ENCODE data around the gene CDH23.

Gene CDH23

GRCh38 chr10:71408436-71409225 lies 11.9 kb downstream of the CDH23 start:
- TF ChIP-seq GATA3 (IDR thresholded peaks at IDR 0.05; ENCODE audit: low read depth, low read length): no peak
- no peak for TF ChIP-seq GATA2 (IDR thresholded peaks at IDR 0.05; ENCODE audit: low read depth, low read length)

DNA sequence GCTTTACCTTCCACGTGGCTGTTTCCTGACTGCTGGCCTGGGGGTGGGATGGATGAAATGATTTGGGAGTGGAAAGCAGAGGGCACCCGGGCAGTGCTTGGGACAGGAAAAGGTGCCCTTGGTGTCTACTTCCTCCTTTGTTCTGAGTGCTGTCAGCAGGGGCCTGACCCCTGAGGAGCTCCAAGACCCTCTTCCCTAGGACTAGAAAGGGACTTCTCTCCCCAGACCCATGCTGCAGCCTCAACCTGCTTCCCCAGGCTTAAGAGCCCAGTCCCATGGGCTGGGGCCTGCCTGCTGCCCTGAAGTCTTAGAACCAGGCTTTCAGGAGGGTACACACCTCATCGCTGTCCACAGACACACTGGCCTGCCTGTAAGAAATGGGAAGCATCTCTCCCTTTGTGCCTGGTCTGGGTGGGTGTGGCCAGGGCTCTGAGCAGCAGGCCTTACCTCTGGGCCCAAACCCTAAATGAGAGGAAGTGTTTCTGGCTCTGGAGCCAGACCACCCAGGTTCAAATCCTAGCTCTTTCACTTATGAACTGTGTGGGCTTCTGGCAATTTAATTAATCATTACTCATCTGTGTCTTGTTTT lies 12.9 kb downstream of the CDH23 start:
- TF ChIP-seq GATA3 (IDR thresholded peaks at IDR 0.05; ENCODE audit: low read depth, low read length): no peak
- no peak for TF ChIP-seq GATA2 (IDR thresholded peaks at IDR 0.05; ENCODE audit: low read depth, low read length)

GRCh38 chr10:71413581-71413980 lies 16.9 kb downstream of the CDH23 start:
- TF ChIP-seq GATA3 (IDR thresholded peaks at IDR 0.05; ENCODE audit: low read depth, low read length) (no peak), GATA2 (IDR thresholded peaks at IDR 0.05; ENCODE audit: low read depth, low read length) (no peak)

DNA sequence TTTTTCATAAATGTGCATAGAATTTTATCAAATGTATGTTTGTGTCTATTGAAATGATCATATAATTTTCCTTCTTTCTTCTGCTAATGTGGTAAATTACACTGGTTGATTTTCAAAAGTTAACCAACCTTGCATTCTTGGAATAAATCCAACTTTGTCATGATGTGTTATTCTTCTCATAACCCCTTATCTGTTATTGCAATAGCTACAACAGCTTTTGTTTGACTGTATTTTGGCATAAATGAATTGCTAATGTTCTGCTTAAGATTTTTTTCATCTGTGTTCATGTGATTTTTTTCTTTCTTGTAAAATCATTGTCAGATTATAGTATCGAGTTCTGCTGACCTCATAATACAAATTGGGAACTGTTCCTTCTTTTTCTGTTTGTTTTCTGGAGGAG lies 17.6 kb downstream of the CDH23 start:
- TF ChIP-seq GATA2 (IDR thresholded peaks at IDR 0.05; ENCODE audit: low read depth, low read length) (no peak), GATA3 (IDR thresholded peaks at IDR 0.05; ENCODE audit: low read depth, low read length) (no peak)

- TF ChIP-seq GATA2 (IDR thresholded peaks at IDR 0.05; ENCODE audit: low read depth, low read length) (no peak), GATA3 (IDR thresholded peaks at IDR 0.05; ENCODE audit: low read depth, low read length) (no peak)
These were observed 22.4 kb downstream of the CDH23 start for GRCh38 chr10:71419002-71419540.

DNA sequence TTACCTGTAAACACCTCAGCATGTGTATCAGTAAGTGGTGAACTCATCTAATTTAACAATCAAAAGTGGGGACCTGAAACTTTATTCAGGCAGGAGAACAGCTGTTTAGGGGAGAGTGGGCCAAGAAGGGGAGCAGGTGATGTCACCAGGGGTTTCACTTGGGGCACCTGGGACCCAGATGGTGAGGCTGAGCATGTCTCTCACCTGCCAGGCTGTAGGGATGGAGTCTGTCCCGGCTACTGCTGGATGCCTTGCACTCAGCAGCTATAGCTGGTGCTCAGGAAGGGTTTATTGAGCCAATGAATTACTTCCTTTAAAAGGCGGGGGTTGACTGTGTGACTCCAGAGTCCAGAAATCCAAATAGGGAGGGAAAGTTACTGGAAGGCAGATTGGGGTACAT lies 23.0 kb downstream of the CDH23 start:
- TF ChIP-seq GATA2 (IDR thresholded peaks at IDR 0.05; ENCODE audit: low read depth, low read length): no peak
- no peak for TF ChIP-seq GATA3 (IDR thresholded peaks at IDR 0.05; ENCODE audit: low read depth, low read length)

DNA sequence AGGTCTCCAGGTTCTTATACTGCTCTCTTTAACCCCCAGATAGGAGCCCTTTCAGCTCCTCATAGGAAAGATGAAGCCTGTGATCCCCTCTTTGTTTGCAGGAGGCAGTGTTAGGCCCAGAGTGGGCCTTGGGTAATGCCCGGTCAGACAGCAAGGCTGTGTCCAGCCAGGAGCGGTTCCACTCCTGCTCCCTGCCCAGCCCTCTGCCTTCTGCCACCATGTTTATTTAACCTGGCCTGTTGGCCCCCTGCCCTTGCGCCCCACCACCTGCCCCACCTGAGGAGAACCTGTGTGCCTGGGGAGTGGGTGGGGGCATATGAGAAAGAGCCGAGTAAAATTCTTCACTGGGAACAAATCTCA lies 24.3 kb downstream of the CDH23 start:
- TF ChIP-seq GATA2 (IDR thresholded peaks at IDR 0.05; ENCODE audit: low read depth, low read length) (no peak), GATA3 (IDR thresholded peaks at IDR 0.05; ENCODE audit: low read depth, low read length) (no peak)

GRCh38 chr10:71423250-71423649 lies 26.5 kb downstream of the CDH23 start:
- TF ChIP-seq GATA2 (IDR thresholded peaks at IDR 0.05; ENCODE audit: low read depth, low read length) (no peak), GATA3 (IDR thresholded peaks at IDR 0.05; ENCODE audit: low read depth, low read length) (no peak)

- no peak for TF ChIP-seq GATA2 (IDR thresholded peaks at IDR 0.05; ENCODE audit: low read depth, low read length)
These were observed 27.2 kb downstream of the CDH23 start for GRCh38 chr10:71423901-71424300.

DNA sequence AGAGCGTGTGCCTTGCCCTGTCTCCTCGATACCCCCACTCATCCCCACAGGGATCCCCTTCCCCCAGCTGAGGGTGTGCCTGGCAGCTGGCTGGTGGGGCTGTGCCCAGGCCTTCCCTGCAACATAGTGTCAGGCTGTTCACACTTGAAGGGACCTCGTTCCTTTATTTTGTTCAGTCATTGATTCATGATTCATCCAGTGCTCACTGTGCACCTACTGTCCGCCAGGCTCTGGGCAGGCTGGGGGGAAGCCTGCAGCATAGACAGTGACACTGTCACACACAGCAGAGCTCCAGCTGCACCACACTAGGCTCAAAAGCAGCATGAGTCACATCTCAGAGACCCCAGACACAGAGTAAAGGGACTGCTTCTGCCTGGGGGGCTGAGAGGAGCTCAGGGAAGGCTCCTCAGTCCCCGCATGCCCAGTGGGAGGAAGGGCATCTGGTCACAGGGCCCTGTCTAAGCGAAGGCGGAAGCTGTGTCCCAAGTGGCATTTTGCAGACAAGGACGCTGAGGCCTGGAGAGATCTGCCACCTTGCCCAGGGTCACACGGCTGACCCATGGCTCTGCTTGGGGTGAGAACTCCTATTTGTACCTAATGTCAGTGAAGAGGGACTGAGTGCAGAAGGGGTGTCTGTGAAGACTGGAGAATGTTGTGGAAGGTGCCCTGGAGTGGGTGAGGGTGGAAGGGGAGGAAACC lies 27.9 kb downstream of the CDH23 start:
- no peak for TF ChIP-seq GATA3 (IDR thresholded peaks at IDR 0.05; ENCODE audit: low read depth, low read length)
- TF ChIP-seq GATA2 (IDR thresholded peaks at IDR 0.05; ENCODE audit: low read depth, low read length): no peak

- TF ChIP-seq GATA3 (IDR thresholded peaks at IDR 0.05; ENCODE audit: low read depth, low read length) (no peak), GATA2 (IDR thresholded peaks at IDR 0.05; ENCODE audit: low read depth, low read length) (no peak)
These were observed 29.4 kb downstream of the CDH23 start for GRCh38 chr10:71426058-71426605.

DNA sequence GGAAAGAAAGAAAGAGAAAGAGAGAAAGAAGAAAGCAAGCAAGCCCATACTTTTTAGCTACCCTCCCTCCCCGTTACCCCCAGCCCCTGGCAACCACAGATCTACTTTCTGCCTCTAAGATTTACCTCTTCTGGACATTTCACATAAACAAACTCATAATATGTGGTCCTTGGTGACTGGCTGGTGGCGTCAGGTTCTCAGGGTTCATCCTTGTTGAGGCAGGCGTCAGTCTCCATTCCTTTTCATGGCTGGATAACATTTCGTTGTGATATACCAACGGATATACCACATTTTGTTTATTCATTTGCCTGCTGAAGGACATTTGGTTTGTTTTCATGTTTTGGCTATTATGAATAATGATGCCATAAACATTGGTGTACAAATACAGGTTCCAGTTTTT lies 30.5 kb downstream of the CDH23 start:
- TF ChIP-seq GATA2 (IDR thresholded peaks at IDR 0.05; ENCODE audit: low read depth, low read length) (no peak), GATA3 (IDR thresholded peaks at IDR 0.05; ENCODE audit: low read depth, low read length) (no peak)

- no peak for TF ChIP-seq GATA3 (IDR thresholded peaks at IDR 0.05; ENCODE audit: low read depth, low read length)
- no peak for TF ChIP-seq GATA2 (IDR thresholded peaks at IDR 0.05; ENCODE audit: low read depth, low read length)
These were observed 32.6 kb downstream of the CDH23 start for GRCh38 chr10:71429304-71429703.

GRCh38 chr10:71429929-71430328 lies 33.2 kb downstream of the CDH23 start:
- TF ChIP-seq GATA2 (IDR thresholded peaks at IDR 0.05; ENCODE audit: low read depth, low read length): no peak
- TF ChIP-seq GATA3 (IDR thresholded peaks at IDR 0.05; ENCODE audit: low read depth, low read length): no peak

Measured in SH-SY5Y (cell line).